GM10266 (cell line): Measurements from ENCODE around the gene KLK1.

ENCODE experiments used
- DNase-seq: peaks from one replicate; pipeline ENCODE4 v3.0.0; 2012; ENCODE audit errors: extremely low spot score
- CTCF ChIP-seq: IDR thresholded peaks from 2 replicates; pipeline ENCODE4 v1.5.1; 2012; ENCODE audit warnings: mild to moderate bottlenecking, low read depth; ENCODE audit not compliant: control insufficient read depth, insufficient read depth; ENCODE audit errors: missing control alignments

KLK1 gene

DNA sequence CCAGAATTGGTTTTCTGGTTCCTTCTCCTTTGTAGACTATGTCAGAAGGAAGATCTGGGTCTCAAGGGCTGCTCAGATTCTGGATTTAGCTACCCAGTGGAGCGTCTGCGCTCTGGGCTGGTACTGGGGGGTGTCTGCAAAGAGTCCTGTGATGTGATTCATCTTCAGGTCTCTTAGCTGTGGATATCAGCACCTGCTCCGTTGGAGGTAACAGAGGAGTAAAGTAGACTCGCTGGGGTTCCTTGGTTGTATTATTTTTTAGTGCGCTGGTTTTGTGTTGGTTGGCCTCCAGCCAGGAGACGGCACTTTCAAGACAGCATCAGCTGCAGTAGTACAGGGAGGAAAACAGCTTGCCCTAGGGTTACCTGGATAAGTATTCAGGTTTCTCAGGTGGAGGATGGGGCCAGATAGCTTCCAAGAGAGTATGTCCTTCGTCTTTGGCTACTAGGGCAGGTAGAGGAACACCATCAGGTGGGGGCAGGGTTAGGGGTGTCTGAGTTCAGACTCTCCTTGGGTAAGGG, 20.2 kb upstream of the KLK1 start:
- no peak for TF ChIP-seq CTCF
- no peak for DNase-seq

DNA sequence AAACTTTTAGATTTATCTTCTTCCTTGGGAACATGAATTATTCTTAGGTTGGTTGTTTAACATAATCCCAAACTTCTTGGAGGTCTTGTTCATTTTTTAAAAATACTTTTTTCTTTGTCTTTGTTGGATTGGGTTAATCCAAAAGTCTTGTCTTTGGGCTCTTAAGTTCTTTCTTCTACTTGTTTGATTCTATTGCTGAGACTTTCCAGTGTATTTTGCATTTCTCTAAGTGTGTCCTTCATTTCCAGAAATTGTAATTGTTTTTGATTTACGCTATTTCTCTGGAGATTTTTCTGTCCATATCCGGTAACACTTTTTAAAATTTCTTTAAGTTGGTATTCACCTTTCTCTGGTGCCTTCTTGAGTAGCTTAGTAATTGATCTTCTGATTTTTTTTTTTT, 19.6 kb upstream of the KLK1 start:
- DNase-seq: no peak
- no peak for TF ChIP-seq CTCF

DNA sequence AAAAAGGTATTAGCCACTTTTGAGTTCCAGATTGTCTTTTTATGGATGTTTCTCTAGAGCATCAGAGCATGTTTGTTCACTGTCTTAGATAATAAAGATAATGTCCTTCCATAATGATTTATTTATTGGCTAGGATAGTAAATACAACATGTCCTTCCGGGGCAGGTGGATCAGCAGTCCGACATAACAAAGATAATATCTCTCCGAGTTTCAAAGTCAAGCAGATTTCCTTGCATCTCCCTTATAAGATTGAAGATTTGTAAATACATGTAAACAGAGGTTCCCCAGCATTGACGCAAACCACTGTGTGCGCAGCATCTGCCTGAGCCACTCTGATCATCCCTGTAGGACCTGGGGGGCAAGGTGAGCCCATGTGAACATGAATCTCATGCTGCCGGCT, 18.5 kb upstream of the KLK1 start:
- DNase-seq: no peak
- no peak for TF ChIP-seq CTCF

DNA sequence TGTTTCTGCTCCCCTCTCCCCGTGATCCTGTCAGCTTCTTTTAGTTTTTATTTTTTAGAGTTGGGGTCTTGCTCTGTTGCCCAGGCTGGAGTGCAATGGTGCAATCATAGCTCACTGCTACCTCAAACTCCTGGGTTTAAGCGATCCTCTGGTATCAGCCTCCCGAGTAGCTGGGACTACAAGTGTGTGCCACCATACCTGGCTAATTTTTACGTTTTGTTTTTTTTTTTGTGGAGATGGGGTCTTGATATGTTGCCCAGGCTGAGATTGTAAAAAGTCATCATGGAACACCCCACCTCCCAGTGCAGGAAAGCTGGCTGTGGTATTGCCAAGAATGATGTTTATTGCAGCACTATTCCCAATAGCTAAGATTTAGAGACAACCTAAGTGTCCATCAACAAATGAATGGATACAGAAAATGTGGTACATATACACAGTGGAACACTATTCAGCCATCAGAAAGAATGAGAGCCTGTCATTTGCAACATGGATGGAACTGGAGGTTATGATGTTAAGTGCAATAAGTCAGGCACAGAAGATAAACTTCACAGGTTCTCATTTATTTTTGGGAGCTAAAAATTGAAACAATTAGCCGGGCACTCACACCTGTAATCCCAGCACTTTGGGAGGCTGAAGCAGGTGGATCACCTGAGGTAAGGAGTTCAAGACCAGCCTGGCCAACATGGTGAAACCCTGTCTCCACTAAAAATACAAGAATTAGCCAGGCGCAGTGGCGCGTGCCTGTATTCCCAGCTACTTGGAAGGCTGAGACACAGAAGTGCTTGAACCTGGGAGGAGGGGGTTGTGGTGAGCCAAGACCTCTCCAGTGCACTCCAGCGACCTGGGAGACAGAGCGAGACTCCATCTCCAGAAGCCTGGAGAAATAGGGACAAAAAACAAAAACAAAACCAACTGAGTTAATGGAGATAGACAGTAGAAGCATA, 16.4 kb upstream of the KLK1 start:
- no peak for TF ChIP-seq CTCF
- no peak for DNase-seq

DNA sequence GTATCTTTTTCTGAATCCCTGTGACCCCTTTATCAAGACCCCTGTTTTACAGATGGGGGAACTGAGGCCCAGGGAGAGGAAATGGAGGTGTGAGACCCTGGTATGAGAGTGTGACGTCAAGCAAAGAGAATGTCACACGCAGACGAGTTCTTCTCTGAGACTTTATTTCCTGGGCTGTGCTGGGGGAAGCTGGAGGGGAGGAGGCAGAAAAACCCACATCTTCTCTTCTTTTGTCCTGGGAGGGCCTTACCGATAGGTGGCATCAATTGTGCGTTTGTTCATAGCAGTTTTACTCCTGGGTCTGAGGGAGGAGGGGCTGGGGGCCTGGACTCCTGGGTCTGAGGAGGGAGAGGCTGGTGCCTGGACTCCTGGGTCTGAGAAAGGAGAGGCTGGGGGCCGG, 14.7 kb upstream of the KLK1 start:
- peak; percentile 71 for DNase-seq
- peak; percentile 63 for TF ChIP-seq CTCF

GRCh38 chr19:50837300-50837699, 13.7 kb upstream of the KLK1 start:
- no peak for TF ChIP-seq CTCF
- DNase-seq: no peak

- DNase-seq: no peak
- no peak for TF ChIP-seq CTCF
Measured at GRCh38 chr19:50836543-50837195, 13.1 kb upstream of the KLK1 start.
